GM23338 (cell line): Measurements from ENCODE around the gene TESMIN. TPM values are rescaled to one million over a fixed set of nuclear protein-coding genes. Genes with fewer than 3 reads are reported as not detected.

Source experiments
- ATAC-seq: fragments of 200-7000 bp; cut with Tn5 transposase; 3 replicates; pipeline ENCODE4 v1.9.1; 2020
- DNase-seq: peaks from one replicate; pipeline ENCODE4 v3.0.0-alpha.2; 2015; ENCODE audit warnings: low spot score
- H2AFZ ChIP-seq: fragments of 200-600 bp; sonication (generic); 2 replicates; pipeline ENCODE4 v1.8.0; 2016; ENCODE audit warnings: antibody characterized with exemption, mild to moderate bottlenecking, moderate library complexity
- H3F3A ChIP-seq: fragments of 200-600 bp; sonication (generic); replicated peaks from 2 replicates; pipeline ENCODE4 v1.8.0; 2017; ENCODE audit warnings: antibody characterized with exemption, mixed run types, low read depth
- H3K27ac ChIP-seq: fragments of 200-600 bp; sonication (generic); 2 replicates; pipeline ENCODE4 v1.6.1; 2016; ENCODE audit warnings: low read depth
- H3K27me3 ChIP-seq: fragments of 200-600 bp; sonication (generic); 2 replicates; pipeline ENCODE4 v1.8.0; 2016; ENCODE audit warnings: mild to moderate bottlenecking, mixed run types, moderate library complexity; ENCODE audit not compliant: insufficient read depth
- H3K36me3 ChIP-seq: fragments of 200-600 bp; sonication (generic); 2 replicates; pipeline ENCODE4 v1.8.0; 2016; ENCODE audit warnings: mild to moderate bottlenecking; ENCODE audit not compliant: insufficient read depth
- H3K4me1 ChIP-seq: fragments of 200-600 bp; sonication (generic); 2 replicates; pipeline ENCODE4 v1.8.0; 2016; ENCODE audit warnings: mild to moderate bottlenecking, moderate library complexity; ENCODE audit not compliant: insufficient read depth
- H3K4me2 ChIP-seq: fragments of 200-600 bp; sonication (generic); 2 replicates; pipeline ENCODE4 v1.7.1; 2017; ENCODE audit warnings: mixed run types
- H3K4me3 ChIP-seq: fragments of 200-600 bp; sonication (generic); 2 replicates; pipeline ENCODE4 v1.6.1; 2016; ENCODE audit warnings: mixed run types
- H3K79me2 ChIP-seq: fragments of 200-600 bp; sonication (generic); replicated peaks from 2 replicates; pipeline ENCODE4 v1.8.0; 2017; ENCODE audit warnings: mild to moderate bottlenecking; ENCODE audit not compliant: insufficient read depth
- H3K9me2 ChIP-seq: fragments of 200-600 bp; sonication (generic); 2 replicates; pipeline ENCODE4 v1.8.0; 2017; ENCODE audit not compliant: insufficient read depth
- H4K20me1 ChIP-seq: fragments of 200-600 bp; sonication (generic); replicated peaks from 2 replicates; pipeline ENCODE4 v1.8.0; 2017; ENCODE audit warnings: mild to moderate bottlenecking; ENCODE audit not compliant: insufficient read depth
- H3K27ac Mint-ChIP-seq: 2 replicates; pipeline ENCODE4 v1.8.0; 2020; ENCODE audit warnings: inconsistent platforms, mild to moderate bottlenecking, moderate library complexity, mixed read lengths
- H3K27me3 Mint-ChIP-seq: 3 replicates; pipeline ENCODE4 v1.8.0; 2022; ENCODE audit warnings: low read depth, mild to moderate bottlenecking, moderate library complexity, mixed read lengths, inconsistent platforms; ENCODE audit not compliant: insufficient read depth, poor library complexity
- H3K36me3 Mint-ChIP-seq: 3 replicates; pipeline ENCODE4 v1.8.0; 2021; ENCODE audit warnings: low read depth, mild to moderate bottlenecking, inconsistent platforms, moderate library complexity, mixed read lengths
- H3K4me1 Mint-ChIP-seq: 3 replicates; pipeline ENCODE4 v1.8.0; 2020; ENCODE audit warnings: mild to moderate bottlenecking, inconsistent platforms, mixed read lengths
- H3K4me3 Mint-ChIP-seq: 3 replicates; pipeline ENCODE4 v1.8.0; 2021; ENCODE audit warnings: moderate library complexity, mild to moderate bottlenecking, inconsistent platforms, mixed read lengths
- H3K9me3 Mint-ChIP-seq: 3 replicates; pipeline ENCODE4 v1.8.0; 2020; ENCODE audit warnings: moderate library complexity, mild to moderate bottlenecking, inconsistent platforms, mixed read lengths
- EZH2 ChIP-seq: fragments of 200-600 bp; sonication (generic); IDR thresholded peaks from one replicate; pipeline ENCODE4 v1.8.0; 2017; ENCODE audit warnings: antibody characterized with exemption, mild to moderate bottlenecking, low read depth; ENCODE audit not compliant: unreplicated experiment
- EZH2phosphoT487 ChIP-seq: fragments of 200-600 bp; sonication (generic); IDR thresholded peaks from one replicate; pipeline ENCODE4 v1.8.1; 2018; ENCODE audit warnings: antibody characterized with exemption; ENCODE audit not compliant: unreplicated experiment
- JUNB ChIP-seq: IDR thresholded peaks from one replicate; pipeline ENCODE4 v1.6.1; 2016; ENCODE audit warnings: antibody characterized with exemption; ENCODE audit not compliant: unreplicated experiment
- NANOG ChIP-seq: IDR thresholded peaks from 2 replicates; pipeline ENCODE4 v1.6.1; 2016; ENCODE audit warnings: antibody characterized with exemption, borderline replicate concordance
- POLR2AphosphoS5 ChIP-seq: IDR thresholded peaks from 2 replicates; pipeline ENCODE4 v1.6.1; 2016; ENCODE audit warnings: antibody characterized with exemption, low read depth
- REST ChIP-seq: IDR thresholded peaks from one replicate; pipeline ENCODE4 v1.6.1; 2018; ENCODE audit warnings: antibody characterized with exemption; ENCODE audit not compliant: unreplicated experiment
- STAT1 ChIP-seq: IDR thresholded peaks from one replicate; pipeline ENCODE4 v1.6.1; 2016; ENCODE audit warnings: antibody characterized with exemption; ENCODE audit not compliant: unreplicated experiment
- ZNF114 ChIP-seq: fragments of 250-450 bp; sonication (Bioruptor Pico); IDR thresholded peaks from 2 replicates; pipeline ENCODE4 v1.5.0; 2020; ENCODE audit warnings: mild to moderate bottlenecking, moderate library complexity
- ZNF331 ChIP-seq: fragments of 250-450 bp; sonication (Bioruptor Pico); IDR thresholded peaks from 2 replicates; pipeline ENCODE4 v1.5.0; 2020; ENCODE audit warnings: low read depth, mild to moderate bottlenecking, moderate library complexity
- polyA plus RNA-seq: library from polyadenylated mRNA; unstranded; fragments of >200 nt; fragmentation: Nextera tagmentation; extraction: Ambion mirVana; gene quantifications from 2 replicates; pipeline ENCODE4 v1.2.1, GENCODE V29; 2016
- total RNA-seq: library from RNA; depleted of rRNA; stranded (reverse); fragments of >200 nt; shearing (Covaris generic); gene quantifications from 2 replicates; pipeline ENCODE4 v1.2.3, GENCODE V29; 2014
- TF ChIP-seq, protein P1 (sequence below), 2 experiments: fragments of 200-600 bp in 1 of 2; sonication (generic) in 1 of 2; conservative IDR thresholded peaks; 2 replicates each; pipeline versions ENCODE4 v1.5.1 to v1.6.1; 2016 to 2017; ENCODE audit warnings: antibody characterized with exemption in 2 of 2, low read depth in 2 of 2, mild to moderate bottlenecking in 2 of 2, moderate library complexity in 1 of 2
- TF ChIP-seq, protein P2 (sequence below): IDR thresholded peaks from 2 replicates; pipeline ENCODE4 v1.6.1; 2016; ENCODE audit warnings: antibody characterized with exemption

The TESMIN gene
- total and polyA plus RNA-seq, 2 experiments from 2014 or later = 54.5 to 64.6 TPM

DNA sequence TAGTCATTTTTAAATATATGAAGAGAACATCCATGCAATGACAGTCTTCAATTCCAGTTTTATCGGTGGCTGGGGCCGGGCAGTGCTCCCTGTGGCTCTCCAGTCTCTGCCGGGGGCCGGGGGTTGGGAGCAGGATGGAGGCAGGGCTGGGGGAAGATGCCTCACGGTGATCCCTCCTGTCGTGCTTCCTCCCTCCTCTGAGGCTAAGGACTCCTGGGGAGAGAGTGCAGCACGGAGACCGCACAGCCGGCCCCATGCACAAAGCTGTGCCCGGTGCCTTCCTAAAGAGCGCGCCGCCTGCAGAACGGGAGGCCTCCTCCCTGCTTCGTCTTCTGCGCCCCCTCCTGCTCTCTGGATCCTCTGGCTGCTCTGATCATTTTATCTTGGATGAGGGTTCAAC is 46.4 kb downstream of the TESMIN start:
- TF ChIP-seq, protein P1, sequence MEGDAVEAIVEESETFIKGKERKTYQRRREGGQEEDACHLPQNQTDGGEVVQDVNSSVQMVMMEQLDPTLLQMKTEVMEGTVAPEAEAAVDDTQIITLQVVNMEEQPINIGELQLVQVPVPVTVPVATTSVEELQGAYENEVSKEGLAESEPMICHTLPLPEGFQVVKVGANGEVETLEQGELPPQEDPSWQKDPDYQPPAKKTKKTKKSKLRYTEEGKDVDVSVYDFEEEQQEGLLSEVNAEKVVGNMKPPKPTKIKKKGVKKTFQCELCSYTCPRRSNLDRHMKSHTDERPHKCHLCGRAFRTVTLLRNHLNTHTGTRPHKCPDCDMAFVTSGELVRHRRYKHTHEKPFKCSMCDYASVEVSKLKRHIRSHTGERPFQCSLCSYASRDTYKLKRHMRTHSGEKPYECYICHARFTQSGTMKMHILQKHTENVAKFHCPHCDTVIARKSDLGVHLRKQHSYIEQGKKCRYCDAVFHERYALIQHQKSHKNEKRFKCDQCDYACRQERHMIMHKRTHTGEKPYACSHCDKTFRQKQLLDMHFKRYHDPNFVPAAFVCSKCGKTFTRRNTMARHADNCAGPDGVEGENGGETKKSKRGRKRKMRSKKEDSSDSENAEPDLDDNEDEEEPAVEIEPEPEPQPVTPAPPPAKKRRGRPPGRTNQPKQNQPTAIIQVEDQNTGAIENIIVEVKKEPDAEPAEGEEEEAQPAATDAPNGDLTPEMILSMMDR (conservative IDR thresholded peaks at IDR 0.05; ENCODE audit: low read depth in 2 of 2) = peak in 1 of 2 experiments; percentile 67; a peak in 2 of 4 replicates
- TF ChIP-seq EZH2phosphoT487 = no peak
- peak; percentile 83 for ATAC-seq

DNA sequence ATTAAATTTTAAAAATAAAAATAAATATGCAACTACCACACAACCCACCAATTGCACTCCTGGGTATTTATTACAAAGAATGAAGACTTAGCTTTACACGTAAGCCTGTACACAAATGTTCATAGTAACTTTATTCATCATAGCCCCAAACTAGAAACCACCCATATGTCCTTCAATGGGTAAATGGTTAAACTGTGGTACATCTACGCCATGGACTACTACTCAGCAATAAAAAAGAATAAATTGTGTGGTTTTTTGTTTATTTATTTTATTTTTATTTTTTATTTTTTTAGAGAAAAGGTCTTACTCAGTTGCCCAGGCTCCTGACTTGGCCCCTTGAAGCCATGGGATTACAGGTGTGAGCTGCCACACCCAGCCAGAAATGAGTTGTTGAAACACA is 52.3 kb downstream of the TESMIN start:
- Histone ChIP-seq H3K4me3 (no peak overlapping the region), H2AFZ (no peak overlapping the region), H3K27ac (no peak overlapping the region), H3K79me2 (no peaks in the 10 kb centered on the region), H3K36me3 (no peaks in the 10 kb centered on the region), H3K9me2 (0 out of 2 replicates have a peak, but pooled peaks cover 5% of the 10 kb centered on the region), H3K27me3 (no peaks in the 10 kb centered on the region), H3K4me1 (peaks cover 9% of the 10 kb centered on the region), H3K4me2 (no peak overlapping the region), H3F3A (no peaks in the 10 kb centered on the region), H4K20me1 (no peaks in the 10 kb centered on the region)
- DNase-seq (no peak), ATAC-seq (no peak)
- H3K4me3 Mint-ChIP-seq = no peak overlapping the region
- peaks cover 19% of the 10 kb centered on the region; the same call in 2 of the 3 replicates for H3K9me3 Mint-ChIP-seq
- peaks cover 3% of the 10 kb centered on the region for H3K27me3 Mint-ChIP-seq
- peaks cover 18% of the 10 kb centered on the region for H3K36me3 Mint-ChIP-seq
- H3K4me1 Mint-ChIP-seq = peaks cover 16% of the 10 kb centered on the region
- no peak overlapping the region for H3K27ac Mint-ChIP-seq
- TF ChIP-seq ZNF114 = no peak
- TF ChIP-seq ZNF331 (CRISPR knock-in tag) = no peak
- TF ChIP-seq, protein P2, sequence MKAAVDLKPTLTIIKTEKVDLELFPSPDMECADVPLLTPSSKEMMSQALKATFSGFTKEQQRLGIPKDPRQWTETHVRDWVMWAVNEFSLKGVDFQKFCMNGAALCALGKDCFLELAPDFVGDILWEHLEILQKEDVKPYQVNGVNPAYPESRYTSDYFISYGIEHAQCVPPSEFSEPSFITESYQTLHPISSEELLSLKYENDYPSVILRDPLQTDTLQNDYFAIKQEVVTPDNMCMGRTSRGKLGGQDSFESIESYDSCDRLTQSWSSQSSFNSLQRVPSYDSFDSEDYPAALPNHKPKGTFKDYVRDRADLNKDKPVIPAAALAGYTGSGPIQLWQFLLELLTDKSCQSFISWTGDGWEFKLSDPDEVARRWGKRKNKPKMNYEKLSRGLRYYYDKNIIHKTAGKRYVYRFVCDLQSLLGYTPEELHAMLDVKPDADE = no peak
- TF ChIP-seq JUNB = no peak
- TF ChIP-seq EZH2 = no peak
- no peak for TF ChIP-seq NANOG
- TF ChIP-seq, protein P1 (conservative IDR thresholded peaks at IDR 0.05; ENCODE audit: low read depth in 2 of 2) = no peak
- TF ChIP-seq POLR2AphosphoS5 = no peak
- TF ChIP-seq REST = no peak
- TF ChIP-seq STAT1 = no peak
- no peak for TF ChIP-seq EZH2phosphoT487

More for the DNA sequence above, 46.4 kb downstream of the TESMIN start:
- no peak overlapping the region for H3K27ac Mint-ChIP-seq
- peaks cover 7% of the 10 kb centered on the region; the same call in 1 of the 2 replicates for H3F3A ChIP-seq
- peaks cover 33% of the 10 kb centered on the region for H3K4me1 ChIP-seq
- peaks cover 3% of the 10 kb centered on the region; the same call in 2 of the 3 replicates for H3K9me3 Mint-ChIP-seq
- H4K20me1 ChIP-seq = no peaks in the 10 kb centered on the region
- H3K4me3 ChIP-seq = peak overlapping the region; percentile 29; the same call in 1 of the 2 replicates
- H3K27ac ChIP-seq = no peak overlapping the region
- H2AFZ ChIP-seq = no peak overlapping the region
- H3K27me3 Mint-ChIP-seq = peaks cover 10% of the 10 kb centered on the region
- no peaks in the 10 kb centered on the region for H3K36me3 ChIP-seq
- H3K9me2 ChIP-seq = 0 out of 2 replicates have a peak, but pooled peaks cover 1% of the 10 kb centered on the region
- H3K4me2 ChIP-seq = peak overlapping the region; percentile 68
- no peaks in the 10 kb centered on the region for H3K27me3 ChIP-seq
- peak; percentile 73 for DNase-seq
- peaks cover 2% of the 10 kb centered on the region; the same call in 1 of the 3 replicates for H3K36me3 Mint-ChIP-seq
- no peaks in the 10 kb centered on the region for H3K79me2 ChIP-seq
- H3K4me3 Mint-ChIP-seq = peak overlapping the region; percentile 30
- peaks cover 38% of the 10 kb centered on the region for H3K4me1 Mint-ChIP-seq
